Activated CD4-positive, alpha-beta T cell treated with anti-CD3 and anti-CD28 coated beads for 1 hour (primary cell): Measurements from ENCODE around the gene TGFBI.

Source experiments
- DNase-seq: peaks from one replicate; pipeline ENCODE4 v3.0.0-alpha.2; 2020

Gene TGFBI

DNA sequence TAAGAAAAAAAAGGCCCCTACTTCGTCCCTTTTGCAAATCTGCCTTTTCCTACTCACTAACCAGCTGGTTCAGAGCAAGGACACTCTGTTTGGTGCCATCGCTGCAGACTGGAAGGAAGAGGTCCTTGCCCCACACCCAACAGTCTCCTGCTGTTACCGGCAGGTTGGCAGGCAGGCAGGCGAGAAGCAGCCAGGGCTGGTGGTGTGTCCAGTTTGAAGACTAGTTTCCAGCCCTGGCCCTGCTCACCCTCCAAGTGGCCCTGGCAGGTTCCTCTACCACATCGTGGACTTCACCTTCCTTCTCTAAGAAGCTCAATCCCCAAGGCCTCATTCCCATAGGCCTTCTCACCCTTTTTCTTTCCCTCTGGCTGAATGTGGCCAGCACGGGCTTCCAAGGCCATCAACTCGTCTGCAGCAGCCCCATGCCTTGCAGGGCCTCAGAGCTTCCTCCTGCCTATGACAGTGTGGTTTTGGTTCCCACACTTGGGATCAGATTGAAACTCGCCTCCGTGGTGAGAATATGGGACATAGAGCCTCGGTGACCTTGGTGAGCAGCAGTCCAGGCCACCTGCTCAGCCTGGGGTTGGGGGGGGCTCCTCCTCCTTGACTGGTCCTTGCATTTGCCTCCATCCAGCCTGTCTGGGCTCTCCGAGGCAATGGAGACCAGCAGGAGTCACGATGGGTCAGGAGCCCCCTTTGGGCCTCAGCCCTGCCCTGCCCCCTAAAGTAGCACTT is 22.9 kb downstream of the TGFBI start:
- no peak for DNase-seq

GRCh38 chr5:136052692-136053335 is 24.0 kb downstream of the TGFBI start:
- DNase-seq, result no peak

DNA sequence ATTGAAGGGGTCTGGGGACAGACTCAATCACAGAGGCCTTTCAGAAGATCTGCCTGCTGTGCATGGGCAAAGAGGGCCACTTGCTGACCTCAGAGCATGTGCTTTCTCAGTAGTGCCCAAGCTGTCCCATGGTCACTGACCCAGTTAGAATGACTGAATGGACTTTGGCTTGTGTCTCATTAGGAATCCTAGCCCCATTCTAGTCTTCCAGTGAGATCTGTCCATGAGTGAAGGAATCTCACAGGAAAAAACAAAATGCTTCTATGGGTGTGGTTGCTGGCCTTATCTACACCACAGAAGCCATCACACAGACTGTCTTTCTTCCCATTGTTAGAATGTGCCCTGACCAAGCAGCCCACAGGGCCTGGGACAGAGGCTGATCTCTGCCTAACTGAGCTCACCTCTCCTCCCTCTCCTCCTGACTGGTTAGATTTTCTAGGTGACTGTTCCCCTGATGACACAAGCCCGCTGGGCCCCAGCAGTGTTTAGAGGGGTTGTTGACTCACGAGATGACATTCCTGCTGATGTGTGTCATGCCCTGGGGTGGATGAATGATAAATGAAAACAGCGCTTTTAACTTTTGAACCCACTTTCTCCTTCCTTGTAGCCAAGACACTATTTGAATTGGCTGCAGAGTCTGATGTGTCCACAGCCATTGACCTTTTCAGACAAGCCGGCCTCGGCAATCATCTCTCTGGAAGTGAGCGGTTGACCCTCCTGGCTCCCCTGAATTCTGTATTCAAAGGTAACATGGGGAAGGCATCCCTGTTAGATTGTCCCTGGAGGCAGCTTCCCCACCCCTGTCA is 24.8 kb downstream of the TGFBI start:
- DNase-seq, result no peak

GRCh38 chr5:136054142-136055019 is 25.6 kb downstream of the TGFBI start:
- no peak for DNase-seq

DNA sequence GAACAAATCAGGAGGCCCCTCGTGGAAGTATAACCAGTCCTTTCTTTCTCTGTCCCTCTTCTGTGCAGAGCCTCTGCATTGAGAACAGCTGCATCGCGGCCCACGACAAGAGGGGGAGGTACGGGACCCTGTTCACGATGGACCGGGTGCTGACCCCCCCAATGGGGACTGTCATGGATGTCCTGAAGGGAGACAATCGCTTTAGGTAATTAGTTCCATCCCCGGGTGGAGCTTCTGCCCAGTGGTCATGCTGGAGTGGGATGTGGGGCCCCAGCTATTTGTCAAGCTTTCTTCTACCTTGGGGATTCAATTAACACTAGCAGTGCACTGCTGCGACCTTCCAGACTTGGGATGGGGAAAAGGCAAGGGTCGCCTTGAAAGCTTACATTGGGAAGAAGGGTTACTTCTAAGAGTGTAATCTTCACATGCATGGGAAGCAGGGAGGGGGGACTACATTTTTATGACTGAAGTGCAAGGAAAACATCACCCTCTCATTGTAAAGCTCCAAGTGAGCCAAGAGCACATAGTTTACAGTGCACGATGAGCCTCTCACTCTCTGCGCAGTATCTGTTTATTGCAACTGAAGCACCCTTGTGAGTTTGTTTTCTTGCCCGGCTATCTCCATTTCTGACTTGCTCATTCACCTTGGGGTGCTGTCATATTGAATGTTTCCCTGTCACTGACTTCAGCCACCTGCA is 27.0 kb downstream of the TGFBI start:
- no peak for DNase-seq

GRCh38 chr5:136056336-136056735 is 27.5 kb downstream of the TGFBI start:
- no peak for DNase-seq

- no peak for DNase-seq
Measured at GRCh38 chr5:136056771-136057335, 28.1 kb downstream of the TGFBI start.

DNA sequence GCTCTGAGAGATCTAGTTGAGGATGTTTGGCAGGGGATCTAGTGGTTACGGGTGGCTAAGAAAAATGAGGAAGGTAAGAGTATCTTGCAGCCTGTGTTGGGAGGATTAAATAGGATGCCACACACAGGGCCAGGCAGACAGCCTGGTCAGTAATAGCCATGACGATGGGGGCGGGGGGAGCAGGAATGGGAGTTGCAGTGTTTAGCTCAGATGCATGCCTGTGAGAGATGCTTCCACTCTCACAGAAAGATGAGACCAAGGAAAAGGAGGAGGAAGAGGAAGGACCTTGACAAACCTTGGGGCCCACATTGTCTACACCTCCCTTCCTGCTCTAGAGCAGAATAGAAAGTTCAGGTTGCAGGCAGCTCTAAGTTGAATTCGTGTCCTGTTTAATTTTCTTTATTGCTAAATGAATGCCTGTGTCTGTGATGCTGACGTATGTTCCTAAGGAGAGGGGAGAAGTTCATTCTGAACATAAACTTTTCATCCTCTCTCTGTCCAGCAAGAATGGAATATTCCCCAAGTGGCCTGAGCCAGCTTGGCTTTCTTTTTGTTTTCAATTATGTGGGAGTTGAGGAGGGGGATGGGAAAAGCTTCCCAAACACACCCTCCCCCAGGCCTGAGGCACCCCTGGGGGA is 28.7 kb downstream of the TGFBI start:
- no peak for DNase-seq

DNA sequence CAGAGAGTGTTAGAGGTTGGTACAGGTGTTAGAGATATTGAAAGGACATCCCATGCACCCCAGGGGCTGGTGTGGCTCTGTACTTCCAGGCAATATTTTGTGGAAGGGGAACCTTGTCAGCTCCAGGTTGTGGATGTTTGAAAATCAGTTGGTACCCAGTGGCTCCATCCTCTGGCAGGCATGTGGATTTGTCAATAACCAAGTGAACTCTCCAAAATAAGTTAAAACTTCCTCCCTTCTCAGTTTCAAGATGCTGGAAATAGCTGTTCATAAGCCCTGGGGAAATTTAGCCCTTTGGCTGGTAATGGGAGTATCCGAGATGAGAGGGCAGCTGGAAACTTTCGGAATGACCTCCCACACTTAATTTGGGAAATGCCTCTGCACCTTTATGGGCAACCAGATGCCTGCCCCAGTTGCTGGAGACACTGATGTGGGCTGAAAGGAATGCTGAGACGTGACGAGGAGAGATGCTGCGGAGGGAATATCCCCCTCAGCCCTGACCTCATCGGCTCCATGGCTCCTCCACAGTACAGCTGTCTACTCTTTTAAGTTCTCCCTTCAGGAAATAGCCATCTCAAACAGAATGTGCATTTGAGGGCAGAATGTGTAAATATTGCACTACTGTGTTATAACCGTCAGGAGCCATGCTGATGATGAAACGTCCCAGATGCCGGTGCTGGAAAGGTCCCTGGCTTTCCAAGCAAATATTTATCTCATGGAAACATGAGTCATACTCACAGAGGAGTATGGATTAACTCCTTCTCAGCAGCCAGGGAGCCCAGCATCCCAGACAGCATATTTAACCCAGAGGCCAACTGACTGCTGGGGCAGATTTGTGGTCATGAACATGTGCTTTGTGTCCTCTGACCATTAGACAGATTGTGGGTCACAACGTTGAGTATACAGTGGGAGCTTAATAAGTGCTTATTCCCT is 29.5 kb downstream of the TGFBI start:
- DNase-seq, result no peak

- DNase-seq, result no peak
Measured at GRCh38 chr5:136058972-136059354, 30.2 kb downstream of the TGFBI start.

DNA sequence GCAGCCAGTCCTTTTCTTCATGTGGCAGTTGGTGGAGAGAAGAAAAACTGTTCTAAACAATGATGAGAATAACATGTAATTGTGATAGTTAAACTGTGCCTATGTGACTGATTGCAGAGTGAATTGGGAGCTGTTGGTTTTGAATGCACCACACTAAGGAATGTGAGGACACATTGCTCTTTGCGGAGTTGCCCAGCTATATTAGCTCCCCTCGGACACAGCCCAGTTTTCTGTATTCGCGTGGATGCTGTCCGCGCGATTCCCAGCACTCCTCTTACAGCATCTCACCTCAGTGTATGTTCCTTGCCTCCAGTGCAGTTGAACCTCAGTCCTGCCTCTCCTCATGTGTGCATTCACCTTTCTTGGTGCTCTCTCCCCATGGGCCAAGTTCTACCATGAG is 32.2 kb downstream of the TGFBI start:
- no peak for DNase-seq

DNA sequence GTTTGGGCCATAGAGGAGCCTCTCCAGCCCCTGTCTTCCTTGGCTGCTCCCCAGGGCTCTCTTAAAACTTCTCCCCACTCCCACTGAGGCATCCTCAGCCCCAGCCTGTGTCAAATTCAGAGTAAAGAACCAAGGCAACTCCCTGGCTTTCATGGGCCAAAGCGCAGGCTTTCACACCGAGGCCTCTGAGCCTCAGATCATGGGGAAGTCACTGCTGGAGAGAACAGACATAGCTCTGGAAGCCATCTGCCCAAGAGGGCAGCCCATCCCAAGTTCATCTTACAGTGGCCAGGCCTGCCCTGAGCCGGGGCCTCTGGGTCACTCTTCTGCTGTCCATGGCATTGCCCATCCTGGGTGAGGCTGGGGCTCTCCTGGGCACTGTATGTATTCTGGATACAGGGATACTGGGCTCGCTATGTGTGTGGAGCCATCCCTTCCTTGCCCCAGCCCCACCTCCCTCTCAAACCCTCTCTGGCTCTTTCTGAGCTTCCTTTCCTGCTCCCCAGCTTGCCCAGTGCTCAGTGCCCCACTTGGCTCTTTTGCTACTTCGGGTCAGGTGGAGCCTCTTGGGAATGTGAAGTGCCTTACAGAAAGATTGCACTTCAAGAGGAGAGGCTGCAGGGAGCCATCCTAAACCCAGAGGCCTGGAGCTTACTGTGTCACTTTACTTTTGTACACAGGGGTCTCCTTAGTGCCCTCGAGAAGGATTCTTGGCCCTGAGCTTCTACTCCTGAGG is 33.0 kb downstream of the TGFBI start:
- DNase-seq, result no peak

DNA sequence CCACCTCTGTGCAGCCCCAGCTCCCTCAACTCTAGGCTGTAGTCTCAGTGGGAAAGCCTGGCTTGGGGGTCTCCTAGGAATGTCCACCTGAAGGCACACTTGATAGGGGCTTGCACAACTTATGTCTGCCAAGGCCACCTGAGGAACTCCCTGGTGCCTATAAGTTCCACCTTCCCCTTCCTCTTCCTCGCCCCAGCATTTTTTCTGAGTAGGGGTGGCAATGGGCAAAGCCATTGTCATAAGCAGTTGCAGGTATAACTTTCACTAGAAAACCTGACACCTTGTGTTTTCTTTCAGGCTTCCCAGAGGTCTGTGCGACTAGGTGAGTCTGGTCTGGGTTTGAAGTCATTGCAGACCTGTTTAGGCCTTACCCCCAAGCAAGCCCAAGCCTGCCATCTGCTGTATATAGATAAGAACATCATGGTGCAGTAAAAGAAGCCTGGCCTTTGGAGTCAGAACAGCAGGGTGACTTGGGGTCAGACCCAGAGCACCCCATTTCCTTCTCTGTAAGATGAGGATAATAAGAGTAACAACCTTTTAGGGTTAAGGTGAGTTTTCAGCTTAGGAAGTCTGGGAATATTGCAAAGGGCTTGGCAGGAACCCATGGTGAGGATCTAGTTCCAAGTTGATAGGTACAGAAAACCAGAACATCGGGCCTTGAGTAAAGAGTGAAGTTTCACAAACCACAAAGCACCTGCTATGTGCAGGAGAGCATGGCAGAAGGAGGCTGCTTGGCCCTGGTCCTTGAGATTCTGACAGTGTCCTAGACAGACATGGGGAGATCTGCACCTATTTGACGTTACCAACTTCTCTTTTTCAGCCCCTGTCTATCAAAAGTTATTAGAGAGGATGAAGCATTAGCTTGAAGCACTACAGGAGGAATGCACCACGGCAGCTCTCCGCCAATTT is 33.8 kb downstream of the TGFBI start:
- no peak for DNase-seq

- DNase-seq, result no peak
Measured at GRCh38 chr5:136063778-136064465, 35.1 kb downstream of the TGFBI start.

GRCh38 chr5:136064510-136064909 is 35.7 kb downstream of the TGFBI start:
- no peak for DNase-seq

- no peak for DNase-seq
Measured at GRCh38 chr5:136065588-136065987, 36.8 kb downstream of the TGFBI start.

GRCh38 chr5:136066661-136067271 is 38.0 kb downstream of the TGFBI start:
- no peak for DNase-seq
